Testis (tissue), 3 donors: ENCODE results near the gene ANKRD63. TPM values are rescaled to one million over a fixed set of nuclear protein-coding genes. Genes with fewer than 3 reads are reported as not detected.
A peak's percentile ranks its signal among the peaks of the same experiment; 100 is the strongest.

Experiments
- DNase-seq: peaks from one replicate; pipeline ENCODE4 v3.0.0-alpha.2; 2019
- H3K27ac ChIP-seq, 2 donors: fragments of 200-600 bp; sonication (generic); one replicate each; pipeline ENCODE4 v1.5.1; 2019
- H3K27me3 ChIP-seq: fragments of 200-600 bp; sonication (generic); one replicate; pipeline ENCODE4 v1.5.1; 2019
- H3K36me3 ChIP-seq: fragments of 200-600 bp; sonication (generic); one replicate; pipeline ENCODE4 v1.5.1; 2017; ENCODE audit warnings: low read depth; ENCODE audit errors: missing control alignments
- H3K4me1 ChIP-seq: fragments of 200-600 bp; sonication (generic); one replicate; pipeline ENCODE4 v1.5.1; 2019
- H3K4me3 ChIP-seq, 2 donors: fragments of 200-600 bp; sonication (generic); one replicate each; pipeline ENCODE4 v1.5.1; 2017 to 2019
- H3K9me3 ChIP-seq: fragments of 200-600 bp; sonication (generic); one replicate; pipeline ENCODE4 v1.5.1; 2017
- POLR2A ChIP-seq: fragments of 450-650 bp; IDR thresholded peaks from one replicate; pipeline ENCODE4 v1.6.1; 2017; ENCODE audit warnings: antibody characterized with exemption, mild to moderate bottlenecking, moderate library complexity
- WGBS, 2 donors: methylation state at CpG; one replicate each; pipeline ENCODE4 v1.1.5; 2018; 5-methylcytosine and 5-hydroxymethylcytosine counted together
- intact Hi-C: fragments of 100-400 bp; cut with DNase I; formaldehyde crosslinking; loops from one replicate; pipeline ENCODE4 v1.15.1; 2023; ENCODE audit warnings: low total_unique reads
- polyA plus RNA-seq: library from polyadenylated mRNA; stranded (reverse); fragments of 350-450 nt; fragmentation: Illumina TruSeq; extraction: RNeasy Lipid Tissue Mini Kit (QIAGEN cat#74804); gene quantifications from one replicate; pipeline ENCODE4 v1.2.3, GENCODE V29; 2014; ENCODE audit warnings: low read depth, low replicate concordance; ENCODE audit not compliant: insufficient read depth
- total RNA-seq, 2 donors: library from RNA; depleted of rRNA; stranded (reverse); fragments of >200 nt; gene quantifications; one replicate each; pipeline ENCODE4 v1.2.3, GENCODE V29; 2016
- TF ChIP-seq, protein P1 (sequence below), 3 experiments: fragments of 450-650 bp in 2 of 3; fragments of 200-600 bp in 1 of 3; sonication (generic) in 1 of 3; IDR thresholded peaks; one replicate each; pipeline ENCODE4 v1.5.1; 2016 to 2019; ENCODE audit warnings: antibody characterized with exemption in 3 of 3, mild to moderate bottlenecking in 2 of 3, moderate library complexity in 1 of 3

ANKRD63 gene
- total and polyA plus RNA-seq, 3 donors from 2014 or later = 3.1 to 11.8 TPM; not detected in 1

DNA sequence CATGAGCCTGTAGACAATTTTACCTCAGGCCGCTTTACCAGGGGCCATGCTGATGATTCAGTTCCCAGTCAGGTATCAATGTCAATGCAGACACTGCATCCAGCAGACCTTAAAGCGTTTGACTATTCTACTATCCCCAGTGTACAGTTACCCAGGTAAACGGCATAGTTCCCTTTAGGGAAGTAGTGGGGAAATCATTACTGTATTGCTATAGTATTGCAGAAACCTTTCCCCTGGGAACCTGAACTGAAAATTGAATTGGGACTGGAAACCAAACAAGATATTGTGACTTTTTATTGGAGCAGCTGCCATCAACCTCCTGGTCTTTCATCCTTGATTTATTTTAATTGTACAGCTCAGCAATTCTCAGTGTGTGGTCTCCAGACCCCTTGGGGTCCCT lies 34.1 kb upstream of the ANKRD63 start:
- Histone ChIP-seq H3K27me3 (no peaks in the 10 kb centered on the region), H3K27ac (no peak overlapping the region), H3K4me3 (no peak overlapping the region), H3K4me1 (peaks cover 10% of the 10 kb centered on the region), H3K36me3 (no peaks in the 10 kb centered on the region), H3K9me3 (no peaks in the 10 kb centered on the region)
- no peak for DNase-seq
- WGBS, 2 donors = 90 to 98% methylated on average over 3 of the region's 3 CpGs
- intact Hi-C loops = no loop called here
- TF ChIP-seq POLR2A = no peak
- TF ChIP-seq, protein P1, sequence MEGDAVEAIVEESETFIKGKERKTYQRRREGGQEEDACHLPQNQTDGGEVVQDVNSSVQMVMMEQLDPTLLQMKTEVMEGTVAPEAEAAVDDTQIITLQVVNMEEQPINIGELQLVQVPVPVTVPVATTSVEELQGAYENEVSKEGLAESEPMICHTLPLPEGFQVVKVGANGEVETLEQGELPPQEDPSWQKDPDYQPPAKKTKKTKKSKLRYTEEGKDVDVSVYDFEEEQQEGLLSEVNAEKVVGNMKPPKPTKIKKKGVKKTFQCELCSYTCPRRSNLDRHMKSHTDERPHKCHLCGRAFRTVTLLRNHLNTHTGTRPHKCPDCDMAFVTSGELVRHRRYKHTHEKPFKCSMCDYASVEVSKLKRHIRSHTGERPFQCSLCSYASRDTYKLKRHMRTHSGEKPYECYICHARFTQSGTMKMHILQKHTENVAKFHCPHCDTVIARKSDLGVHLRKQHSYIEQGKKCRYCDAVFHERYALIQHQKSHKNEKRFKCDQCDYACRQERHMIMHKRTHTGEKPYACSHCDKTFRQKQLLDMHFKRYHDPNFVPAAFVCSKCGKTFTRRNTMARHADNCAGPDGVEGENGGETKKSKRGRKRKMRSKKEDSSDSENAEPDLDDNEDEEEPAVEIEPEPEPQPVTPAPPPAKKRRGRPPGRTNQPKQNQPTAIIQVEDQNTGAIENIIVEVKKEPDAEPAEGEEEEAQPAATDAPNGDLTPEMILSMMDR (IDR thresholded peaks at IDR 0.05) = no peak

GRCh38 chr15:40314723-40315276 lies 31.9 kb upstream of the ANKRD63 start:
- Histone ChIP-seq H3K9me3 (no peaks in the 10 kb centered on the region), H3K4me1 (peaks cover 6% of the 10 kb centered on the region), H3K27ac (no peak overlapping the region), H3K27me3 (no peaks in the 10 kb centered on the region), H3K36me3 (no peaks in the 10 kb centered on the region), H3K4me3 (no peak overlapping the region)
- DNase-seq = no peak
- intact Hi-C loops = no loop called here
- 85 to 92% methylated on average over 3 to 4 of the region's 4 CpGs for WGBS, 2 donors
- TF ChIP-seq, protein P1 (IDR thresholded peaks at IDR 0.05) = no peak
- TF ChIP-seq POLR2A = no peak

GRCh38 chr15:40313531-40314398 lies 30.9 kb upstream of the ANKRD63 start:
- peak; percentile 56 for DNase-seq
- H3K27me3 ChIP-seq = no peaks in the 10 kb centered on the region
- no peaks in the 10 kb centered on the region for H3K36me3 ChIP-seq
- H3K4me3 ChIP-seq = no peak overlapping the region
- H3K4me1 ChIP-seq = peaks cover 6% of the 10 kb centered on the region
- H3K9me3 ChIP-seq = no peaks in the 10 kb centered on the region
- WGBS, 2 donors = 53 to 55% methylated on average over 10 of the region's 10 CpGs
- intact Hi-C loops = no loop called here
- H3K27ac ChIP-seq = no peak overlapping the region
- no peak for TF ChIP-seq POLR2A
- TF ChIP-seq, protein P1 (IDR thresholded peaks at IDR 0.05) = no peak

DNA sequence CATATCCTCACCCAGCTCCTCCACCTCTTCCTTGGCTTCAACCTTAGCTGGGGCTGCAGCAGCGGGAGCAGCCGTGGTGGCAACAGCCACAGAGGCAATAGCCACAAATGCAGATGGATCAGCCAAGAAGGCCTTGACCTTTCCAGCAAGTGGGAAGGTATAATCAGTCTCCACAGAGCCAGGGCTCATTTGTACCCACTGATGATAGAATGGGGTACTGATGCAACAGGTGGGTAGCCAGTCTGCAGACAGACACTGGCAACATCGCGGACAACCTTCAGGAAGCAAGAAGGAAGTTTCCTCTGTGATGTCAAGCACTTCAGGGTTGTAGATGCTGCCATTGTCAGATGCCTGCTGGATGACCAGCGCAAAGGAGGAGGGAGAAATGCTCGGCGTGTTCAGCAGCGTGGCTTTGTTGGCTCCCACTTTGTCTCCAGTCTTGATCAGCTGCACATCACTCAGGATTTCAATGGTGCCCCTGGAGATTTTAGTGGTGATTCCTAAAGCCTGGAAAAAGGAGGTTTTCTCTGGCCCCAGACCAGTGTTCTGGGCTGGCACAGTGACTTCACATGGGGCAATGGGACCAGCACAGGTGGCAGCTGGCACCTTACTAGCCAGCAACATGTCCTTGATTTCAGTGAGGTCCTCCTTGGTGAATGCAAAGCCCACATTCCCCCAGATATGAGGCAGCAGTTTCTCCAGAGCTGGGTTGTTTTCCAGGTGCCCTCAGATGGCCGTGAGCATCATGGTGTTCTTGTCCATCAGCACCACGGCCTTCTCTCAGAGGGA lies 29.7 kb upstream of the ANKRD63 start:
- TF ChIP-seq, protein P1 (IDR thresholded peaks at IDR 0.05) = no peak
- no peak for TF ChIP-seq POLR2A
- Histone ChIP-seq H3K27ac (no peak overlapping the region), H3K27me3 (no peaks in the 10 kb centered on the region), H3K4me1 (peaks cover 6% of the 10 kb centered on the region), H3K9me3 (no peaks in the 10 kb centered on the region), H3K36me3 (no peaks in the 10 kb centered on the region), H3K4me3 (no peak overlapping the region)
- no peak for DNase-seq
- 88 to 95% methylated on average over 10 of the region's 10 CpGs for WGBS, 2 donors
- intact Hi-C loops = no loop called here
